CD14-positive monocyte (primary cell): ENCODE data around the gene PCDH15. TPM values are rescaled to one million over a fixed set of nuclear protein-coding genes. Genes with fewer than 3 reads are reported as not detected.

Experiments used
- DNase-seq, 3 donors: peaks; one replicate each; pipeline ENCODE4 v3.0.0-alpha.2; 2011 to 2022
- H2AFZ ChIP-seq: 2 replicates; pipeline ENCODE4 v1.6.0; 2012; ENCODE audit warnings: mild to moderate bottlenecking, low read depth, low read length, inconsistent platforms; ENCODE audit not compliant: insufficient read depth, poor library complexity, severe bottlenecking
- H3K27ac ChIP-seq, 2 donors: 1 replicate in 1 of 2; 2 replicates in 1 of 2; pipeline ENCODE4 v1.5.1; 2012 to 2013; ENCODE audit warnings: low read length in 2 of 2, control low read depth in 1 of 2, inconsistent platforms in 1 of 2, low read depth in 1 of 2, mild to moderate bottlenecking in 1 of 2
- H3K27me3 ChIP-seq, 2 donors: one replicate each; pipeline versions ENCODE4 v1.6.0 to v1.6.1; 2011 to 2013; ENCODE audit warnings: low read length in 2 of 2; ENCODE audit not compliant: control insufficient read depth in 2 of 2, insufficient read depth in 2 of 2
- H3K36me3 ChIP-seq, 2 donors: replicated peaks in 1 of 2; 1 replicate in 1 of 2; 2 replicates in 1 of 2; pipeline versions ENCODE4 v1.5.1 to v1.6.1; 2012 to 2013; ENCODE audit warnings: low read length in 2 of 2, control low read depth in 1 of 2, inconsistent platforms in 1 of 2, mild to moderate bottlenecking in 1 of 2; ENCODE audit not compliant: insufficient read depth in 2 of 2, control insufficient read depth in 1 of 2
- H3K4me1 ChIP-seq, 2 donors: 1 replicate in 1 of 2; 2 replicates in 1 of 2; pipeline versions ENCODE4 v1.5.1 to v1.6.1; 2012 to 2013; ENCODE audit warnings: low read length in 2 of 2, control low read depth in 1 of 2, inconsistent platforms in 1 of 2, mild to moderate bottlenecking in 1 of 2, moderate library complexity in 1 of 2; ENCODE audit not compliant: insufficient read depth in 2 of 2, control insufficient read depth in 1 of 2
- H3K4me2 ChIP-seq: replicated peaks from 2 replicates; pipeline ENCODE3; 2012; ENCODE audit warnings: low read length, moderate library complexity, mild to moderate bottlenecking; ENCODE audit not compliant: poor library complexity, severe bottlenecking; ENCODE audit errors: extremely low read depth
- H3K4me3 ChIP-seq, 3 experiments: fragments of 200-600 bp in 1 of 3; sonication (generic) in 1 of 3; replicated peaks in 1 of 3; 1 replicate in 2 of 3; 2 replicates in 1 of 3; pipeline ENCODE4 v1.5.1; 2011 to 2013; ENCODE audit warnings: low read length in 3 of 3, mild to moderate bottlenecking in 3 of 3, control low read depth in 2 of 3, low read depth in 2 of 3, inconsistent platforms in 1 of 3, moderate library complexity in 1 of 3
- H3K79me2 ChIP-seq: 2 replicates; pipeline ENCODE4 v1.6.0; 2012; ENCODE audit warnings: mild to moderate bottlenecking, control low read depth, inconsistent platforms, low read length, moderate library complexity; ENCODE audit not compliant: insufficient read depth
- H3K9ac ChIP-seq: 2 replicates; pipeline ENCODE4 v1.6.0; 2017; ENCODE audit warnings: low read length, mild to moderate bottlenecking; ENCODE audit not compliant: insufficient read depth, poor library complexity, severe bottlenecking
- H3K9me3 ChIP-seq, 2 donors: replicated peaks in 1 of 2; 1 replicate in 1 of 2; 2 replicates in 1 of 2; pipeline versions ENCODE4 v1.5.1 to v1.6.1; 2012 to 2013; ENCODE audit warnings: low read length in 2 of 2, control low read depth in 1 of 2; ENCODE audit not compliant: control insufficient read depth in 1 of 2, insufficient read depth in 1 of 2
- H4K20me1 ChIP-seq: 2 replicates; pipeline ENCODE4 v1.6.0; 2012; ENCODE audit warnings: mild to moderate bottlenecking, low read length, control low read depth, moderate library complexity; ENCODE audit not compliant: insufficient read depth
- H3K27ac Mint-ChIP-seq, 7 donors: one replicate each; pipeline ENCODE4 v1.8.0; 2020; ENCODE audit warnings: mild to moderate bottlenecking in 7 of 7, mixed read lengths in 7 of 7, moderate library complexity in 6 of 7, inconsistent platforms in 2 of 7
- H3K27me3 Mint-ChIP-seq, 3 donors: one replicate each; pipeline ENCODE4 v1.8.0; 2021 to 2022; ENCODE audit warnings: low read depth in 3 of 3, mild to moderate bottlenecking in 3 of 3, mixed read lengths in 3 of 3, moderate library complexity in 3 of 3, inconsistent platforms in 1 of 3
- H3K36me3 Mint-ChIP-seq, 2 donors: one replicate each; pipeline ENCODE4 v1.8.0; 2020; ENCODE audit warnings: mixed read lengths in 2 of 2, inconsistent platforms in 1 of 2, mild to moderate bottlenecking in 1 of 2
- H3K4me1 Mint-ChIP-seq: one replicate; pipeline ENCODE4 v1.8.0; 2020; ENCODE audit warnings: mild to moderate bottlenecking, mixed read lengths
- H3K4me3 Mint-ChIP-seq, 2 donors: one replicate each; pipeline ENCODE4 v1.8.0; 2020; ENCODE audit warnings: mild to moderate bottlenecking in 2 of 2, mixed read lengths in 2 of 2, moderate library complexity in 1 of 2
- H3K9me3 Mint-ChIP-seq, 7 donors: one replicate each; pipeline ENCODE4 v1.8.0; 2020 to 2022; ENCODE audit warnings: mixed read lengths in 7 of 7, mild to moderate bottlenecking in 6 of 7, moderate library complexity in 6 of 7, inconsistent platforms in 2 of 7
- WGBS: methylation state at CpG from one replicate; pipeline ENCODE4 v1.1.5; 2013; ENCODE audit warnings: missing lambda C conversion rate; ENCODE audit not compliant: insufficient coverage; 5-methylcytosine and 5-hydroxymethylcytosine counted together
- intact Hi-C, 2 donors: fragments of 100-400 bp; cut with micrococcal nuclease; formaldehyde crosslinking; loops; one replicate each; pipeline versions ENCODE4 v1.15.0 to v1.15.1; 2023
- polyA plus RNA-seq, 3 donors: library from polyadenylated mRNA; depleted of rRNA in 1 of 3; unstranded in 2 of 3; stranded (reverse) in 1 of 3; fragments of 300-500 nt in 2 of 3; fragments of >200 nt in 1 of 3; fragmentation: Illumina TruSeq in 2 of 3; gene quantifications; 1 replicate in 2 of 3; 2 replicates in 1 of 3; pipeline ENCODE4 v1.2.3, GENCODE V29; 2012 to 2021
- TF ChIP-seq, protein P1 (sequence below): fragments of 200-600 bp; IDR thresholded peaks from one replicate; pipeline ENCODE4 v1.8.0; 2022; ENCODE audit warnings: antibody characterized with exemption, mild to moderate bottlenecking

The PCDH15 gene
- polyA plus RNA-seq, 3 donors: not detected

DNA sequence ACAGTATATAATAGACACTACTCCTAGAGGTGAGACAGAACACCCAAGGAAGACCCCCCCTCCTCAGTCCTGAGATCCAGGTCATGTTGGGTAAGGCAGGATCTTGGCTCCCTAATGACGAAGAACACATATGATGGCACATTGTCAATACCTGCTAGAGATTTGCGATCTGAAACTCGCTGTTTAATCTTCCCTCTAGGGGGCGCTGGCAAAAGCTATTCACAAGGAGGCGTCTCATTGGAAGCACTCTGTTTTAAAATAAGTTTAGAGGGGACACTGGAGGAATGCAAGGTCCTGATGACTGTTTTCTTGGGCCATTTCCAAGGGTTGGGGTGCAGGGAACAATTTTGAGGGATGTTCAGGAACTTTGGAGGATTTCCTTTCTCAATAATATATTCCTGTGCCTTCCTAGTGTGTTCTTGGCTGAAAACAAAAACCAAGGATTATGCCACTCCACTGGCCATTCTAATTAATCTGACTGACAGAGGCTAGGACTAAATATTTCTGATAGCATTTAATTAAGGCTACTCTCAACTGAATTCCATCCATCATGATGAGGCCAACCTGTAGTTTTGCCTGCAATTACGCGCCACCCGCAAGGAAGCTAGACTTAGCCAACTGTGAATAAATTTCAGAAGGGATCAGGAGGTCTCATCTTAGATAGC lies 1014.7 kb downstream of the PCDH15 start:
- peaks cover 0 to under 1% of the 10 kb centered on the region in 2 donors for H3K9me3 ChIP-seq
- H3K79me2 ChIP-seq: no peaks in the 10 kb centered on the region
- TF ChIP-seq, protein P1, sequence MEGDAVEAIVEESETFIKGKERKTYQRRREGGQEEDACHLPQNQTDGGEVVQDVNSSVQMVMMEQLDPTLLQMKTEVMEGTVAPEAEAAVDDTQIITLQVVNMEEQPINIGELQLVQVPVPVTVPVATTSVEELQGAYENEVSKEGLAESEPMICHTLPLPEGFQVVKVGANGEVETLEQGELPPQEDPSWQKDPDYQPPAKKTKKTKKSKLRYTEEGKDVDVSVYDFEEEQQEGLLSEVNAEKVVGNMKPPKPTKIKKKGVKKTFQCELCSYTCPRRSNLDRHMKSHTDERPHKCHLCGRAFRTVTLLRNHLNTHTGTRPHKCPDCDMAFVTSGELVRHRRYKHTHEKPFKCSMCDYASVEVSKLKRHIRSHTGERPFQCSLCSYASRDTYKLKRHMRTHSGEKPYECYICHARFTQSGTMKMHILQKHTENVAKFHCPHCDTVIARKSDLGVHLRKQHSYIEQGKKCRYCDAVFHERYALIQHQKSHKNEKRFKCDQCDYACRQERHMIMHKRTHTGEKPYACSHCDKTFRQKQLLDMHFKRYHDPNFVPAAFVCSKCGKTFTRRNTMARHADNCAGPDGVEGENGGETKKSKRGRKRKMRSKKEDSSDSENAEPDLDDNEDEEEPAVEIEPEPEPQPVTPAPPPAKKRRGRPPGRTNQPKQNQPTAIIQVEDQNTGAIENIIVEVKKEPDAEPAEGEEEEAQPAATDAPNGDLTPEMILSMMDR: no peak
- no peak overlapping the region for H3K4me3 ChIP-seq
- Mint-ChIP-seq H3K27ac (no peak overlapping the region), H3K4me1 (no peaks in the 10 kb centered on the region), H3K36me3 (no peaks in the 10 kb centered on the region), H3K4me3 (no peak overlapping the region), H3K9me3 (peaks cover 0 to 6% (median 2%) of the 10 kb centered on the region in 7 donors), H3K27me3 (peaks cover 0 to 1% (median 0%) of the 10 kb centered on the region in 3 donors)
- no peaks in the 10 kb centered on the region for H3K4me1 ChIP-seq
- WGBS: 97% methylated on average over 7 of the region's 8 CpGs
- no peak overlapping the region for H3K4me2 ChIP-seq
- intact Hi-C loops: no loop called here
- no peak overlapping the region for H3K9ac ChIP-seq
- H2AFZ ChIP-seq: no peak overlapping the region
- H3K27me3 ChIP-seq: no peaks in the 10 kb centered on the region
- H3K27ac ChIP-seq: no peak overlapping the region
- H4K20me1 ChIP-seq: no peaks in the 10 kb centered on the region
- no peaks in the 10 kb centered on the region for H3K36me3 ChIP-seq
- no peak for DNase-seq

DNA sequence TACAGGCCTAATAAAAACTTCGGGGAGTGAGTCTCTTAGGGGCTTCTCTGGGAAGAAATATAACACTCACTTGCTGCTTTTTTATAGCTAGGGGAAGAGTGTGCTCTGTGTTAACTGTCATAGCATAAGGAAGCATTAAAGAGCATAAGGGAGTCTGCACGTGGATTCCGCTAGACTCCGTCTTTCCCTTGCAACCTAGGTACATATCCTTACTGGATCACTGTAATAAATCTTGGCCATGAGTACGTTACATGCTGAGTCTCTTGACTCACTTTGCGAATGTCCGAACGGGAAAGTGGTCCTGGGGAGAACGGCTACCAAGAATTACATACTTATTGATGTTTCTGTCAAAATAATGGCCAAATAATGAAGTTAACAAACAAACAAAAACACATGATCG lies 1029.3 kb downstream of the PCDH15 start:
- Histone ChIP-seq H3K79me2 (no peaks in the 10 kb centered on the region), H3K27me3 (no peaks in the 10 kb centered on the region), H3K9ac (no peak overlapping the region), H4K20me1 (no peaks in the 10 kb centered on the region), H3K4me1 (no peaks in the 10 kb centered on the region), H3K4me2 (no peak overlapping the region), H2AFZ (no peak overlapping the region), H3K36me3 (no peaks in the 10 kb centered on the region), H3K9me3 (no peaks in the 10 kb centered on the region), H3K4me3 (no peak overlapping the region), H3K27ac (no peak overlapping the region)
- no peaks in the 10 kb centered on the region for H3K4me1 Mint-ChIP-seq
- no peak overlapping the region for H3K27ac Mint-ChIP-seq
- H3K9me3 Mint-ChIP-seq: peaks cover 0 to 3% (median 0%) of the 10 kb centered on the region in 7 donors
- no peak for DNase-seq
- WGBS: 94% methylated on average over 3 of the region's 10 CpGs
- intact Hi-C loops: no loop called here
- TF ChIP-seq, protein P1: no peak
- no peak overlapping the region for H3K4me3 Mint-ChIP-seq
- no peaks in the 10 kb centered on the region for H3K36me3 Mint-ChIP-seq
- H3K27me3 Mint-ChIP-seq: no peaks in the 10 kb centered on the region
